GM19438 (cell line): ENCODE results near the gene MYH9.
A peak's percentile ranks its signal among the peaks of the same experiment; 100 is the strongest.

Experiments
- ATAC-seq: cut with Tn5 transposase; IDR thresholded peaks from one replicate; pipeline ENCODE4 v1.9.1; 2021; ENCODE audit warnings: low read depth; ENCODE audit not compliant: unreplicated experiment

MYH9 gene

GRCh38 chr22:36333644-36334043 is 54.1 kb downstream of the MYH9 start:
- ATAC-seq: no peak

GRCh38 chr22:36332623-36333332 is 55.0 kb downstream of the MYH9 start:
- no peak for ATAC-seq

GRCh38 chr22:36331912-36332622 is 55.7 kb downstream of the MYH9 start:
- ATAC-seq: no peak

- peak; percentile 47 for ATAC-seq
Observed at GRCh38 chr22:36331306-36331911, 56.4 kb downstream of the MYH9 start.

GRCh38 chr22:36330655-36331305 is 57.0 kb downstream of the MYH9 start:
- no peak for ATAC-seq

- ATAC-seq: no peak
Observed at GRCh38 chr22:36330127-36330526, 57.6 kb downstream of the MYH9 start.

- ATAC-seq: no peak
Observed at GRCh38 chr22:36329254-36330078, 58.3 kb downstream of the MYH9 start.

GRCh38 chr22:36328635-36329253 is 59.0 kb downstream of the MYH9 start:
- ATAC-seq: no peak

- no peak for ATAC-seq
Observed at GRCh38 chr22:36327922-36328551, 59.7 kb downstream of the MYH9 start.

GRCh38 chr22:36326178-36327161 is 61.3 kb downstream of the MYH9 start:
- no peak for ATAC-seq

GRCh38 chr22:36325154-36326031 is 62.4 kb downstream of the MYH9 start:
- ATAC-seq: no peak

- no peak for ATAC-seq
Observed at GRCh38 chr22:36324414-36324813, 63.4 kb downstream of the MYH9 start.

- no peak for ATAC-seq
Observed at GRCh38 chr22:36323855-36324331, 63.9 kb downstream of the MYH9 start.

GRCh38 chr22:36323182-36323854 is 64.4 kb downstream of the MYH9 start:
- no peak for ATAC-seq

- ATAC-seq: no peak
Observed at GRCh38 chr22:36322602-36322915, 65.2 kb downstream of the MYH9 start.

GRCh38 chr22:36321797-36322601 is 65.8 kb downstream of the MYH9 start:
- no peak for ATAC-seq
